ENCODE data around the gene SPINK14.

SPINK14 gene

DNA sequence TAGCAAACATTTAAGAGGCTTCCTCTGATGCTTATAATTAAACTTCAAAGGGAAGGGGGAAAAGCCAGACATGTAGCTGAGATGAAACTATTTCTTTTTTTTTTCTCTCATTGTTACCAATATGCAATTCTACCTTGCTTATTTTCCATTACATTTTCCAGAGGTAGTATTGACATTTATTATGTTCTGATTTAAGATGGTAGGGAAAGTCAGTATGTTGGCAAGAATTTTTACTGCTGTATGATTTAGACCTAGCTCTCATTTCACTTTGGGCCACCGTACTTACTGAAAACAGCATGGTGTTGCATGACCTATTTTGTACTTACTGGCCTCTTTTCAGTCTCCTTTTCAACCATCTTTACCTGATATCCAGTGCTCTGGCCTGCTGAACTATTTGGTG is 24.9 kb downstream of the SPINK14 start:
- H3K4me3 ChIP-seq (ENCODE audit: low read depth, low read length) = no peak overlapping the region
- TF ChIP-seq CTCF (IDR thresholded peaks at IDR 0.05; ENCODE audit: low read depth, low read length) = no peak

DNA sequence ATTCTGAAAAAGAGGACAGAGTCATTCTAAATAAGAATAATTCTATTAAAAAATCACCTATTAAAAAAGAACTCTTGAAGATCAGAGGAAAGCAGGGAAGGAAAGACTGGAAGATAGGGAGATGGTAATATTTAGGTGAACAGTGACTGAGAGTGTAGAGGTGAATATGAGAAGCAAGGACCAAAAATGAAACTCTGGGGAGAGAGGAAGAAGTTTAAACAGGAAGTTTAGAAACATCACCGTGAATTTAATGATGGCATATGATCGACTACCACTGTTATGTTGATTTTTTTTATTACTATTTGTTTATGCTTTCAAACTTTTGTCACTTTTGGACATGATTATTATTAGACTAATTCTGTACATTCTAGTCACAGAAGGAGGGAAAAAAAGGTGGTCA is 32.8 kb downstream of the SPINK14 start:
- no peak overlapping the region for H3K4me3 ChIP-seq (ENCODE audit: low read depth, low read length)
- TF ChIP-seq CTCF (IDR thresholded peaks at IDR 0.05; ENCODE audit: low read depth, low read length) = no peak

DNA sequence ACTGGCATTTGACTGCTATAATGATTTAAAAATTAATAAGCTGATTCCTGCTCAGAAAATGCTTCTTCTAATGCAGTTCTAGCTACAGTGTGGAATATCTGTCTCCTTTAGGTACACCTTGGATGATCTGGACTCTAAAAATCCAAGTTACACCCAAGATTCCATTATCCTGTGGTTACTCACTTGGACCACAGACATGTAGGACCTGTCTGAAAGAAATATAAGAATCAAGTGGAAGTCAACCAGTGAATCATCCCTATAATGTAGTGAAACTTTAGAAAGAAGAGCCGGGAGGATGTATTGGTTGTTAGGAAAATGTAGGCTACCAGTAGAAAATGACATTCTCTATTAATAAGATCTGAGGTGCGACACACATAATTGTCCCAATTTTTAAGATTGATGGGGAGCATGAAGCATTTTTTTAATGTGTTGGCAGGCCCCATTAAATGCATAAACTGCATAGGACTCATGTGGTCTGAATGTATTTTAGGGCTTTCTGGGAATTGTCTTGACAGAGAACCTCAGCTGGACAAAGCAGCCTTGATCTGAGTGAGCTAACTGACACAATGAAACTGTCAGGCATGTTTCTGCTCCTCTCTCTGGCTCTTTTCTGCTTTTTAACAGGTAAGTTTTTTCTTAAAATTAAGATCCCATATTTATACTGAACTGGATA is 34.3 kb downstream of the SPINK14 start, which contains the start of gene SPINK6:
Gene SPINK6, plus strand, starts transcription at position 512 of the 673 bp plus-strand sequence. Its CDS starts 55 bp downstream, at position 567.
- no peak for TF ChIP-seq CTCF (IDR thresholded peaks at IDR 0.05; ENCODE audit: low read depth, low read length)
- H3K4me3 ChIP-seq (ENCODE audit: low read depth, low read length) = no peak within 1 kb of the TSS

DNA sequence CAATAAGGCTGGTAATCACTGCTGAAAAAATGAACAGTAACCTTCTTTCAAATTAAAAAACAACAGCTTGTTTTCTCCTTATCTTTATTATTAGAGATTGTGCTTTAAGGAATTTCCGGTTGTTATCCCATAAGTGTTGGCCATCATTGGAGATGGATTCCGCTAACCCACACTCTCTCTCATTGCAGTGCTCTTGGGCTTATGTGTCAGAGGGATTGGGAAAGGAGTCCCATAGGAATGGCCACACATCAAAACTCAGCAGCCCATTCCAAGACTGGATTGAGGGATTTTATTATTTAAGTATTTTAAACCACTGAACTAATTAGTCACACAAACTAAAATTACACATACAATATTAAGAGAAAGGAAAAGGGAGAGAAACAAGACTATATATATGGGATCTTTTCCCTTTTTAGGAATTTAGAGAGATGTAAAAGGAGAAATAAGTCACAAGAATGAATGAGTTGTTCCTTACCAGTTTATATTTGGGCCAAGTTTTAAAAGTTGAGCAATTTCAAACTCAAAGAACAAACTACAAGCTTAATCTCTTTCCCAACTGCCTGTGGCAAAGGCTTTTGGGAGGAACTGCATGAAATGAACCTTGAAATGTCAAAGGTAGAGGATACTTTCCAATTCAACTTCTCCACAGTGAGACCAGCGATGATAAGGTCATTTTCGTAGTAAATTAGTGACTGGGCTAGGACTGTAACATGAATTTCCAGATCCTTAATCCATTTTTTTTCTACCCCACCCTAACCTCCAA is 36.9 kb downstream of the SPINK14 start:
- H3K4me3 ChIP-seq (ENCODE audit: low read depth, low read length) = no peak overlapping the region
- TF ChIP-seq CTCF (IDR thresholded peaks at IDR 0.05; ENCODE audit: low read depth, low read length) = no peak

DNA sequence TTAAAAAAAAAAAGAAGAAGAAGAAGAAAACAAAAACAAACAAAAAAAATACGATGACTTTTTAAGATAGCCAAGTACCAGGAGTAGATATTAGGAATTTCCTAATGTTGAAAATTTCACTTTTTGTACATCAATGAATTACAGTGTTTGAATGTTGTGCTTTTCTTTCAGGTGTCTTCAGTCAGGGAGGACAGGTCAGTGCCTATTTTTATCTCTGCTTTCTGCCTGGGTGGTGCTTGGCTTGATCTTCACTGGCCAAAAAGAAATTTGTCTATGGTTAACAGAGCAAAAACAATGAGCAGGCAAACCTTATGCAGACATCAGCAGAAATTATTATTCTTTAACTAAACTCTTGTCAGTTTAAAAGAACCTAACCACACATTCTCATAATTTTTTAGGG is 37.5 kb downstream of the SPINK14 start:
- H3K4me3 ChIP-seq (ENCODE audit: low read depth, low read length) = no peak overlapping the region
- no peak for TF ChIP-seq CTCF (IDR thresholded peaks at IDR 0.05; ENCODE audit: low read depth, low read length)

DNA sequence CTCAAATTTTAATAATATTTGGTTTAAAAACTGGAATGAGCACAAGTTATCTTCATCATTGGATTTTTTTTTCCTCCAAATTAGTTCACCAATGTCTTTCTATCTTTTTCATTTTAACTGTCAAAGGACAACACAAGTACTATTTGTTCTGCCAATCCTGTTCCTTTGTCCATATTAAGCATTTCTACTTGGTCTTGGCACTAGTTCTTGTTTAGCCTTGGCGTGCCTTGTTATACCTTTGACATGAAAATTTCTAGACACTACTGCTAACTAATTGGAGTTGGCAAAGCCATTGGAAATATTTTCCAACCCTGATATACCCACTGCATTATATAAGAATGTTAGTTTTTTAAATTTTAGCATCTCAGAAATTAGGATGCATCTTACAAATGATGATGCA is 38.3 kb downstream of the SPINK14 start:
- TF ChIP-seq CTCF (IDR thresholded peaks at IDR 0.05; ENCODE audit: low read depth, low read length) = no peak
- no peak overlapping the region for H3K4me3 ChIP-seq (ENCODE audit: low read depth, low read length)

GRCh38 chr5:148208226-148208625 is 39.9 kb downstream of the SPINK14 start:
- TF ChIP-seq CTCF (IDR thresholded peaks at IDR 0.05; ENCODE audit: low read depth, low read length) = no peak
- no peak overlapping the region for H3K4me3 ChIP-seq (ENCODE audit: low read depth, low read length)

Measured in WI38 (cell line).